Activated CD8-positive, alpha-beta memory T cell treated with anti-CD3 and anti-CD28 coated beads, Interleukin-2, amount 10 ng/mL, durations not matched to agents 7 days and 5 days (primary cell): Measurements from ENCODE around the gene ZNF358. TPM values are rescaled to one million over a fixed set of nuclear protein-coding genes. Genes with fewer than 3 reads are reported as not detected.

Experiments
- ATAC-seq: fragments of 150-1000 bp; cut with Tn5 transposase; one replicate; pipeline ENCODE4 v1.10.0; 2021; ENCODE audit warnings: moderate library complexity
- CTCF ChIA-PET: fragments of 350-600 bp; sonication (Branson Sonifier 250); formaldehyde crosslinking; loops from one replicate; lab custom pipeline; 2021; ENCODE audit warnings: antibody characterized with exemption; lab: Charles Lee
- DNase-seq: peaks from one replicate; pipeline ENCODE4 v3.0.0-alpha.2; 2020
- H3K27ac Mint-ChIP-seq: one replicate; pipeline ENCODE4 v1.8.0; 2021; ENCODE audit warnings: mild to moderate bottlenecking, mixed read lengths
- H3K27me3 Mint-ChIP-seq: one replicate; pipeline ENCODE4 v1.8.0; 2021; ENCODE audit warnings: mixed read lengths
- H3K36me3 Mint-ChIP-seq: one replicate; pipeline ENCODE4 v1.8.0; 2021; ENCODE audit warnings: mild to moderate bottlenecking, mixed read lengths
- H3K4me1 Mint-ChIP-seq: one replicate; pipeline ENCODE4 v1.8.0; 2021; ENCODE audit warnings: mixed read lengths
- H3K4me3 Mint-ChIP-seq: one replicate; pipeline ENCODE4 v1.8.0; 2021; ENCODE audit warnings: mild to moderate bottlenecking, moderate library complexity, mixed read lengths
- H3K9me3 Mint-ChIP-seq: one replicate; pipeline ENCODE4 v1.8.0; 2022; ENCODE audit warnings: low read depth, mixed read lengths
- total RNA-seq, 2 experiments: library from RNA; stranded (reverse); gene quantifications; one replicate each; pipeline ENCODE4 v1.2.3, GENCODE V29; 2021

ZNF358 gene
- total RNA-seq, 2 experiments from 2014 or later = 8.9 to 11.3 TPM

GRCh38 chr19:7478843-7479227 is 37.1 kb upstream of the ZNF358 start:
- ATAC-seq (no peak), DNase-seq (no peak)
- H3K36me3 Mint-ChIP-seq = no peaks in the 10 kb centered on the region
- no peak overlapping the region for H3K4me3 Mint-ChIP-seq
- no peak overlapping the region for H3K27ac Mint-ChIP-seq
- no peaks in the 10 kb centered on the region for H3K9me3 Mint-ChIP-seq
- H3K27me3 Mint-ChIP-seq = no peaks in the 10 kb centered on the region
- CTCF ChIA-PET = no interaction called here
- peaks cover 3% of the 10 kb centered on the region for H3K4me1 Mint-ChIP-seq

GRCh38 chr19:7480222-7480969 is 35.5 kb upstream of the ZNF358 start:
- Mint-ChIP-seq H3K36me3 (no peaks in the 10 kb centered on the region), H3K27ac (no peak overlapping the region), H3K4me3 (no peak overlapping the region), H3K4me1 (peaks cover 3% of the 10 kb centered on the region), H3K9me3 (no peaks in the 10 kb centered on the region), H3K27me3 (no peaks in the 10 kb centered on the region)
- ATAC-seq (no peak), DNase-seq (no peak)
- CTCF ChIA-PET = no interaction called here

- H3K27me3 Mint-ChIP-seq = no peaks in the 10 kb centered on the region
- no peaks in the 10 kb centered on the region for H3K36me3 Mint-ChIP-seq
- DNase-seq = no peak
- H3K4me3 Mint-ChIP-seq = no peak overlapping the region
- no peak overlapping the region for H3K27ac Mint-ChIP-seq
- peaks cover 3% of the 10 kb centered on the region for H3K4me1 Mint-ChIP-seq
- CTCF ChIA-PET = no interaction called here
- ATAC-seq = no peak
- no peaks in the 10 kb centered on the region for H3K9me3 Mint-ChIP-seq
Observed at GRCh38 chr19:7480970-7481255, 35.0 kb upstream of the ZNF358 start.

- no peak for ATAC-seq
Observed at GRCh38 chr19:7482584-7483439, 33.1 kb upstream of the ZNF358 start.

GRCh38 chr19:7483720-7484201 is 32.1 kb upstream of the ZNF358 start:
- no peak overlapping the region for H3K4me3 Mint-ChIP-seq
- peaks cover 5% of the 10 kb centered on the region for H3K4me1 Mint-ChIP-seq
- no peaks in the 10 kb centered on the region for H3K9me3 Mint-ChIP-seq
- ATAC-seq = no peak
- CTCF ChIA-PET = no interaction called here
- H3K36me3 Mint-ChIP-seq = no peaks in the 10 kb centered on the region
- H3K27ac Mint-ChIP-seq = no peak overlapping the region
- DNase-seq = no peak
- no peaks in the 10 kb centered on the region for H3K27me3 Mint-ChIP-seq

More at GRCh38 chr19:7482584-7483439, 33.1 kb upstream of the ZNF358 start:
- H3K36me3 Mint-ChIP-seq = no peaks in the 10 kb centered on the region
- DNase-seq = no peak
- H3K9me3 Mint-ChIP-seq = no peaks in the 10 kb centered on the region
- no peak overlapping the region for H3K4me3 Mint-ChIP-seq
- CTCF ChIA-PET = no interaction called here
- no peaks in the 10 kb centered on the region for H3K27me3 Mint-ChIP-seq
- no peak overlapping the region for H3K27ac Mint-ChIP-seq
- peaks cover 3% of the 10 kb centered on the region for H3K4me1 Mint-ChIP-seq

GRCh38 chr19:7486923-7487322 is 29.0 kb upstream of the ZNF358 start:
- ATAC-seq (no peak), DNase-seq (no peak)
- H3K4me3 Mint-ChIP-seq = no peak overlapping the region
- CTCF ChIA-PET = interaction anchor here (1.2 kb wide), 1 partner anchor 20 kb away, joined by 4 read pairs; no protein-coding TSS in a partner anchor
- H3K27me3 Mint-ChIP-seq = no peaks in the 10 kb centered on the region
- H3K27ac Mint-ChIP-seq = no peak overlapping the region
- H3K4me1 Mint-ChIP-seq = peaks cover 21% of the 10 kb centered on the region
- no peaks in the 10 kb centered on the region for H3K9me3 Mint-ChIP-seq
- no peaks in the 10 kb centered on the region for H3K36me3 Mint-ChIP-seq

GRCh38 chr19:7488736-7489353 is 27.1 kb upstream of the ZNF358 start, which contains the start of gene PEX11G:
Gene PEX11G, minus strand, starts transcription at chr19:7489035. Its CDS starts 25 bp downstream, at chr19:7489010.
- Mint-ChIP-seq H3K9me3 (no peaks in the 10 kb centered on the region), H3K27me3 (no peaks in the 10 kb centered on the region), H3K4me3 (peak within 1 kb of the TSS; percentile 74), H3K36me3 (no peaks in the 10 kb centered on the region), H3K27ac (peak within 1 kb of the TSS; percentile 80), H3K4me1 (peaks cover 35% of the 10 kb centered on the region)
- CTCF ChIA-PET = interaction anchor here (1.5 kb wide), 1 partner anchor 8 kb away, joined by 6 read pairs; a partner anchor contains a TSS
- peak; percentile 93 for DNase-seq
- ATAC-seq = peak; percentile 87

GRCh38 chr19:7489609-7490044 is 26.3 kb upstream of the ZNF358 start:
- DNase-seq (no peak), ATAC-seq (no peak)
- peak overlapping the region; percentile 74 for H3K4me3 Mint-ChIP-seq
- no peaks in the 10 kb centered on the region for H3K9me3 Mint-ChIP-seq
- no peaks in the 10 kb centered on the region for H3K36me3 Mint-ChIP-seq
- CTCF ChIA-PET = interaction anchor here (0.6 to 0.8 kb wide), 3 partner anchors 46 to 379 kb away, joined by 3 read pairs; partner anchors contain the start of gene PNPLA6
- peaks cover 38% of the 10 kb centered on the region for H3K4me1 Mint-ChIP-seq
- H3K27me3 Mint-ChIP-seq = no peaks in the 10 kb centered on the region
- H3K27ac Mint-ChIP-seq = peak overlapping the region; percentile 80

GRCh38 chr19:7492142-7492541 is 23.8 kb upstream of the ZNF358 start:
- no peaks in the 10 kb centered on the region for H3K36me3 Mint-ChIP-seq
- ATAC-seq (peak; percentile 59), DNase-seq (peak; percentile 87)
- peaks cover 5% of the 10 kb centered on the region for H3K27me3 Mint-ChIP-seq
- H3K4me3 Mint-ChIP-seq = no peak overlapping the region
- H3K4me1 Mint-ChIP-seq = peaks cover 38% of the 10 kb centered on the region
- CTCF ChIA-PET = interaction anchor here (0.8 kb wide), 1 partner anchor 24 kb away, joined by 3 read pairs; no protein-coding TSS in a partner anchor
- H3K9me3 Mint-ChIP-seq = no peaks in the 10 kb centered on the region
- peak overlapping the region; percentile 77 for H3K27ac Mint-ChIP-seq

GRCh38 chr19:7492558-7492957 is 23.3 kb upstream of the ZNF358 start:
- Mint-ChIP-seq H3K36me3 (no peaks in the 10 kb centered on the region), H3K27me3 (peaks cover 8% of the 10 kb centered on the region), H3K4me3 (peak overlapping the region; percentile 10), H3K9me3 (no peaks in the 10 kb centered on the region), H3K4me1 (peaks cover 38% of the 10 kb centered on the region), H3K27ac (peak overlapping the region; percentile 77)
- CTCF ChIA-PET = no interaction called here
- ATAC-seq (no peak), DNase-seq (no peak)

GRCh38 chr19:7494416-7495098 is 21.3 kb upstream of the ZNF358 start:
- CTCF ChIA-PET = no interaction called here
- ATAC-seq (no peak), DNase-seq (no peak)
- H3K27ac Mint-ChIP-seq = no peak overlapping the region
- no peaks in the 10 kb centered on the region for H3K36me3 Mint-ChIP-seq
- H3K4me3 Mint-ChIP-seq = no peak overlapping the region
- peaks cover 14% of the 10 kb centered on the region for H3K27me3 Mint-ChIP-seq
- H3K9me3 Mint-ChIP-seq = no peaks in the 10 kb centered on the region
- H3K4me1 Mint-ChIP-seq = peaks cover 30% of the 10 kb centered on the region

- Mint-ChIP-seq H3K4me1 (peaks cover 19% of the 10 kb centered on the region), H3K9me3 (no peaks in the 10 kb centered on the region), H3K4me3 (no peak overlapping the region), H3K36me3 (no peaks in the 10 kb centered on the region), H3K27ac (no peak overlapping the region), H3K27me3 (peaks cover 26% of the 10 kb centered on the region)
- CTCF ChIA-PET = interaction anchor here (0.8 to 1.1 kb wide), 3 partner anchors 9 to 308 kb away, joined by 3 to 6 read pairs (median 3); partner anchors contain the start of gene PEX11G
- DNase-seq (no peak), ATAC-seq (peak; percentile 33)
Observed at GRCh38 chr19:7497292-7497691, 18.6 kb upstream of the ZNF358 start.
